Measurements from ENCODE around the gene LRRK2. TPM values are rescaled to one million over a fixed set of nuclear protein-coding genes. Genes with fewer than 3 reads are reported as not detected.

The LRRK2 gene
- total RNA-seq, 4 donors from 2014 or later, result 5.7 to 11.1 (median 9.5) TPM

- WGBS, 2 donors, result 92 to 97% methylated on average over 3 of the region's 3 CpGs
- H3K4me3 ChIP-seq (ENCODE audit: low read depth, poor library complexity, severe bottlenecking), result no peak overlapping the region
- TF ChIP-seq CTCF (IDR thresholded peaks at IDR 0.05), result no peak
- no peak for TF ChIP-seq POLR2A (IDR thresholded peaks at IDR 0.05)
- intact Hi-C loops (cut with DNase I; ENCODE audit: low total_unique reads), result no loop called here
- DNase-seq (ENCODE audit: low spot score in 2 of 2), result no peak
These were observed 30.0 kb upstream of the LRRK2 start for GRCh38 chr12:40194846-40195245.

GRCh38 chr12:40197590-40197989 is 27.2 kb upstream of the LRRK2 start:
- 90 to 94% methylated on average over 4 of the region's 4 CpGs for WGBS, 2 donors
- H3K4me3 ChIP-seq (ENCODE audit: low read depth, poor library complexity, severe bottlenecking), result no peak overlapping the region
- no peak for DNase-seq (ENCODE audit: low spot score in 2 of 2)
- TF ChIP-seq CTCF (IDR thresholded peaks at IDR 0.05) (no peak), POLR2A (IDR thresholded peaks at IDR 0.05) (no peak)
- intact Hi-C loops (cut with DNase I; ENCODE audit: low total_unique reads), result no loop called here

- DNase-seq (ENCODE audit: low spot score in 2 of 2), result no peak
- no peak for TF ChIP-seq CTCF (IDR thresholded peaks at IDR 0.05)
- no peak for TF ChIP-seq POLR2A (IDR thresholded peaks at IDR 0.05)
- H3K4me3 ChIP-seq (ENCODE audit: low read depth, poor library complexity, severe bottlenecking), result no peak overlapping the region
- intact Hi-C loops (cut with DNase I; ENCODE audit: low total_unique reads), result no loop called here
- 84 to 95% methylated on average over 4 of the region's 4 CpGs for WGBS, 2 donors
These were observed 26.2 kb upstream of the LRRK2 start for GRCh38 chr12:40198601-40199000.

GRCh38 chr12:40202095-40203059 is 22.4 kb upstream of the LRRK2 start:
- DNase-seq (ENCODE audit: low spot score in 2 of 2), result no peak
- TF ChIP-seq POLR2A (IDR thresholded peaks at IDR 0.05), result no peak
- TF ChIP-seq CTCF (IDR thresholded peaks at IDR 0.05), result no peak
- WGBS, 2 donors, result 43 to 55% methylated on average over 1 of the region's 1 CpG

GRCh38 chr12:40203060-40203430 is 21.8 kb upstream of the LRRK2 start:
- TF ChIP-seq CTCF (IDR thresholded peaks at IDR 0.05), result no peak
- no peak for TF ChIP-seq POLR2A (IDR thresholded peaks at IDR 0.05)
- WGBS, 2 donors, result 79 to 84% methylated on average over 5 of the region's 5 CpGs
- intact Hi-C loops (cut with DNase I; ENCODE audit: low total_unique reads), result no loop called here
- no peak for DNase-seq (ENCODE audit: low spot score in 2 of 2)
- H3K4me3 ChIP-seq (ENCODE audit: low read depth, poor library complexity, severe bottlenecking), result no peak overlapping the region

More at GRCh38 chr12:40202095-40203059, 22.4 kb upstream of the LRRK2 start:
- no peak overlapping the region for H3K4me3 ChIP-seq (ENCODE audit: low read depth, poor library complexity, severe bottlenecking)
- intact Hi-C loops (cut with DNase I; ENCODE audit: low total_unique reads), result no loop called here

Measured in lower leg skin (tissue), 4 donors.